NCI-H748 (cell line): ENCODE data around the gene PAK2.
"Not testable (repeated sequence)": the region's sequence is repeated elsewhere in the genome, so short reads cannot be mapped to it uniquely, and the experiment has no call there.

Experiments
- DNase-seq: peaks from one replicate; lab custom pipeline; 2025; ENCODE audit not compliant: unreplicated experiment; lab: John Stamatoyannopoulos, UW

PAK2 gene

GRCh38 chr3:196778755-196779154 lies 39.1 kb downstream of the PAK2 start:
- no peak for DNase-seq

- no peak for DNase-seq
Observed at GRCh38 chr3:196782511-196782910, 42.9 kb downstream of the PAK2 start.

- DNase-seq, result no peak
Observed at GRCh38 chr3:196788528-196788927, 48.9 kb downstream of the PAK2 start.

GRCh38 chr3:196789885-196790359 lies 50.3 kb downstream of the PAK2 start:
- DNase-seq, result no peak

- DNase-seq, result no peak
Observed at GRCh38 chr3:196790636-196791035, 51.0 kb downstream of the PAK2 start.

GRCh38 chr3:196792771-196793170 lies 53.1 kb downstream of the PAK2 start:
- no peak for DNase-seq

- no peak for DNase-seq
Observed at GRCh38 chr3:196793246-196793645, 53.6 kb downstream of the PAK2 start.

GRCh38 chr3:196794467-196794866 lies 54.8 kb downstream of the PAK2 start:
- no peak for DNase-seq

- DNase-seq, result no peak
Observed at GRCh38 chr3:196796317-196796716, 56.7 kb downstream of the PAK2 start.

- no peak for DNase-seq
Observed at GRCh38 chr3:196800742-196801434, 61.2 kb downstream of the PAK2 start.

- DNase-seq, result no peak
Observed at GRCh38 chr3:196803891-196804468, 64.3 kb downstream of the PAK2 start.

- DNase-seq, result no peak
Observed at GRCh38 chr3:196804773-196805172, 65.1 kb downstream of the PAK2 start.

- DNase-seq, result no peak
Observed at GRCh38 chr3:196810963-196811581, 71.4 kb downstream of the PAK2 start.

GRCh38 chr3:196812853-196813252 lies 73.2 kb downstream of the PAK2 start:
- DNase-seq, result no peak

GRCh38 chr3:196813903-196814302 lies 74.2 kb downstream of the PAK2 start:
- DNase-seq, result no peak

- no peak for DNase-seq
Observed at GRCh38 chr3:196821806-196822355, 82.2 kb downstream of the PAK2 start.

- DNase-seq, result not testable (repeated sequence)
Observed at GRCh38 chr3:196829651-196830050, 90.0 kb downstream of the PAK2 start.

- no peak for DNase-seq
Observed at GRCh38 chr3:196835086-196835485, 95.4 kb downstream of the PAK2 start.

GRCh38 chr3:196836626-196837025 lies 97.0 kb downstream of the PAK2 start:
- DNase-seq, result not testable (repeated sequence)

GRCh38 chr3:196837819-196838420 lies 98.3 kb downstream of the PAK2 start:
- DNase-seq, result peak; percentile 46

- not testable (repeated sequence) for DNase-seq
Observed at GRCh38 chr3:196839351-196839750, 99.7 kb downstream of the PAK2 start.
